HG03175 (cell line): ENCODE measurements around the gene RAB3IL1.

Source experiments
- ATAC-seq: cut with Tn5 transposase; IDR thresholded peaks from one replicate; pipeline ENCODE4 v1.9.1; 2021; ENCODE audit warnings: mild to moderate bottlenecking, moderate library complexity; ENCODE audit not compliant: unreplicated experiment

Gene RAB3IL1

DNA sequence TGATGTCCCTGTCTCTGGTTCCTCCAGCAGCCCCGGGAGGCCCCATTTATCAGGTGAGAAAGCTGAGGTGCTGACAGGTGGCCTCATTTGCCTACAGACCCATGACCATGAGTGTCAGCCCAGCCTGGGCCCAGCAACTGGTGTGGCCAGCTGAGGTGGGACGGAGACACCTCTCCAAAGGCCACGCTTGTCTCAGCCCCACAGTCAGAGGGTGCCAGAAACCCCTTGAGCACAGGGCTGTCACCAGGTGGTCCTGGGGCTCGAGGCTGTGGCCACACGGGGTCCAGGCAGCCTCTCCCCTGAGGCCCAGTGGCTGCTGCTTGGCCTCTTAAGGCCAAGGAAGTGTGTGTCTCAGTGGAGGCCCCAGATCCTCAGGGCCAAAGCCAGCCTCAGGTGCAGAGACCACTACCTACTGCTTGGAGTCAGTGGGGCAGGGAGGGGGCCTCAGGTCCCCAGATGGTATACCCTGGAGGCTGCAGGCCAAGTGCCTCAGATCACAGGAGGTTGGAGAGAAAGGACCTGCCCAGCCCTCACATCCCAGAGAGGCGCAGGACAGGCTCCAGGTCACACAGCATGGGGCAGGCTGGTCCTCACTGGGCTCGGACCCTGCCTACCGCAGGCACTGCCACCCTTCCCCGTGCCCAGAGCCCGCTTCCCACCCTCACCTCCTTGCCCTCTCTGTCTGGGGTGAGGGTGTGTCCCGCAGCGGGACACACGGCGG, 11.4 kb downstream of the RAB3IL1 start:
- ATAC-seq = no peak

DNA sequence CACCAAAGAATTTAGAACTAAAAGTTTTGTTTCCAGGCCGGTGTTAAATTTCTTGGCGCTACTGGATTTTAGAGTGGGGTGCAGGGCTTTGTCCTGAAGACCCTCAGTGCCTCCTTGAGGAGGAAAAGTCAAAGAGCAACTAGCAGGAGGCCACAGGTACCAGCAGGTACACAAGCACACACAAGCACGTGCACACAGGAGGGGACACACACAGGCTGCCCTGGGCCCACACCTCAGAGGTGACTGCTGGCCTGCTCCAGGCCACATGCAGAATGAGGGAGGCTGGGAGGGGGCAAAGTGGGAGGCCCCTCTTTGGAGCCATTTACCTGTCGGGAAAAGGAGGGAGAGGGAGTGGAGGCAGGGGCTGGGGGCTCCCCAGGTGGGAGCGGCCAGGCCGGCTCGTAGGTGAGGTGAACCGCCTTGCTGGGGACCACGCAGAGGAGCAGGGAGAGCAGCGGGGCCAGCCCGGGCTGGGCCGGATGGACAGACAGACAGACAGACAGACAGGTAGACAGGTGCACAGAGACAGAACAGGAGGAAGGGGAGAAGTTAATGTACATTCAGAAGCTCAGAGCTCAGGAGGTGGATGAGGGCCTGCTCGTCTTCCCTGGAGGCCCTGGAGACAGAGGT, 12.2 kb downstream of the RAB3IL1 start:
- ATAC-seq = no peak

DNA sequence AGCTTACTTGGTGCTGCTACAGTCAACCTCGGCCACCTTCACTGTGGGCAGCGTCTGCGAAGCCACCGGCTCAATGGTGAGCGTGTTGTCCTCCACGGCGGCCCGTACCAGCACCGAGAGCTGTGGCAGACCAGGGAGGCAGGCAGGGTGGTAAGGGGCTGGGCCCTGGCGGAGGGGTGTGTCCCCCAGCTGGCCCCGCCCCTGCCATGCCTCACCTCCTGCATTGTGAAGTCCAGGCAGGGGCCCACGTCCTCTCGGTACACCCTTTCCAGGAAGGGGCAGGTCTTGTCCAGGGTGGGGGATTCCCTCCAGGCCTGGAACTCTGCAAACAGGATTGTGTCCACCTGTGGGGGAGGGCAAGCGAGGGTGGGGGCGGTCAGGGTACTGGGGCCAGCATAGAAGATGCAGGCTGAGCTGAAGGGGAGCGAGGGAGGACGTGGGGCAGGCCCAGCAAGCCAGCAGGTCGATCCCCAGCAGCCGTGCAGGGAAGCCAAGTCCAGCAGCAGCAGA, 12.8 kb downstream of the RAB3IL1 start:
- ATAC-seq = no peak

DNA sequence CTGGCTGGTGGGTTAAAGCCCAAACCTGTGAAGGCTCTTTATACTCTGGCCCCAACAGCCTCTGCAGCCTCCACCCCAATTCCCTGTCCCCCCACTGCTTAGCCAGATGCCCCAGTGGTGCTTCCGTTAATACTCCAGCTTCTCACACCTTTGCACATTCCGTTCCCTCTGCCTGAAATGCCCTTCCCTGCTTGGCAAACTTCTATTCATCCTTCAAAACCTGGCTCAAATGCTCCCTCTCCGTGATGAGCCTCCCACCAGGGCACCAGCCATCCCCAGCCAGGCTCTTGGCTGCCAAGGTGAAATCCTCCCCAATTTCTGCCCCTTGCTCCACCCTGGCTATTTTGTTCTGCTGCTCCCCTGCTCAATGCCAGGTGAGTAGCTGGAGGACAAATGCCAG, 13.5 kb downstream of the RAB3IL1 start:
- ATAC-seq = no peak

DNA sequence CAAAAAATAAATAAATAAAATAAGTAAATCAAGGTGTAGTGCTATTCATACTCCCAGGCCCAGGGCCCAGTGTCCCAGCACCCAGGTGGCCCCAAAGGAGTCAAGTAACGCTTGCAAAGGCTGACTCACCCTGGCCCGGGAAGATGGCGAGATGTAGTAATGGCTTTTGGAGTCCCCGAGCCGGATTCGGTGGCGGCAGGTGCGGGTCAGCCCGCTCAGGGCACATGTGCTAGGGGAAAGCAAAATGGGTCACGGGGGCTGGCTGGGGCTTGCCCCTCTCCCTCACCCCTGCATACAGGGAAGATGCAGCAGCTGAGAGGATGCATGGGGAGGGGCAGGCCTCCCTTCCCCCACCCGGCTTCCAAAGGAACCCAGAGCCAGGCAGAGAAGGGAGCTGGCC, 15.1 kb downstream of the RAB3IL1 start:
- ATAC-seq = no peak

DNA sequence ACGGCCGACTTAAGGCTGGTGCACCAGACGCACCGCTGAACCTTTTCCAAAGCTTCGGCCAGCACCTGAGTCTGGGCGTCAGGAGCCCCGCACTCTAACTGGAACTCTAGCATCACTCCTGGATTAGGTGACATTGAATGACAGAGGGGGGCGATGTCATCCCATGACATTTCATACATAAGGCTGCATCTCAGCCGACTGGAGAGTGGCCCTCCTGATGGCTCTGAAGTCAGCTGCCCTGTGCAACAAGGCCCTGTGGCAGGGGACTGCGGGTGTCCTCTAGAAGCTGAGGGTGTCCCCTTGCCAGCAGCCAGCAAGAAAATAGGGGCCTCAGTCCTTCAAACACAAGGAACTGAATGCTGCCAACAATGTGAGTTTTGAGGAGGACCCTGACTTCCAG, 16.0 kb downstream of the RAB3IL1 start:
- no peak for ATAC-seq

DNA sequence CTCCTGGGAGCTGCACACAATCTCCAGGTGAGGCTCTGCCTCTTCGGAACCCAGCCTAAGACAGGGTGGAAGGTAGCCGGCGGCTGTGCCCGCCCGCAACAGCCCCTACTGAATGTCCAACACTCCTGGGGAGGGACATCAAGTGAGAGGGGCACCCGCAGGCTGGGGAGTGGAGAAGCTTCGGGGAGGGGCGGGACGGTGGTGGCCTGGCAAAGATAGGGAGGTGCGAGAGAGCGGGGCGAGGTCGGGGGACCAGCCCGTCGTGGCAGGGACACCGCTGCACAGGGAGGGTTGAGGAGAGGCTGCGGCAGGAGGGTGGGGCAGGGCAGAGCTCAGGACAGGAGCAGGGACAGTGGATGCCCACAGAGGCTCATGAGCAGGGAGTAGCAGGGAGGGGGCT, 17.1 kb downstream of the RAB3IL1 start:
- no peak for ATAC-seq

DNA sequence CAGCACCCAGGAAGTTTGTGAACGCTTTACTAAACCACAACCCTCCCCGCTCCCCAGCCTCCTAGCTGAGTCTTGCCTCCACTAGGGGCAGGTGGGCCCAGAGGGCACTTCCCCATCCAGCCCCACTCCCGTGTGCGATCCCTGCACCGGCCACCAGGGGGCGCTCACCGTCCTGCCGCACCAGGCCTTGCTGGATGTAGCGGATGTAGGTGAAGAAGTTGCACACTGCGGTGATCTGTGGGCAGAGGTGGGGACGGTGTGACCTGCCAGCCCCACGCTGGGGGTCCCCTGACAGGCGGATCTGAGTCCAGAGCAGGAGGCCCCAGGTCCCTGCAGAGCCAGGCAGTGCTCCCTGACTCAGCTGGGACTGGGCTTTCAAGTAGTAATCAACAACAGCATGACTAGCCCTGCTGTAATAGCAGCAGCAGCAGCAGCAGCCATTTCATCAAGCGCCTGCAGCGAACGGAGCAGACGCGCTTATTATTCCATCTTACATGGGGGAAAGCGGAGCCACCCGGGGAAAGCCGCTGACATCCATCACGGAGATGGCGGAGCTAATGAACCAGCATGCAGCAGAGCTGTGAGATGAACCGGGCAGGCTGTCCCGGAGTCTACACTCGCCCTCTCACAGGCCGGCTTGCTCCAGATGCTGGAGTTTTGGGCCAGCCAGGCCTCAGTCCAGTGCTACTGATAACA, 18.1 kb downstream of the RAB3IL1 start:
- peak; percentile 75 for ATAC-seq

DNA sequence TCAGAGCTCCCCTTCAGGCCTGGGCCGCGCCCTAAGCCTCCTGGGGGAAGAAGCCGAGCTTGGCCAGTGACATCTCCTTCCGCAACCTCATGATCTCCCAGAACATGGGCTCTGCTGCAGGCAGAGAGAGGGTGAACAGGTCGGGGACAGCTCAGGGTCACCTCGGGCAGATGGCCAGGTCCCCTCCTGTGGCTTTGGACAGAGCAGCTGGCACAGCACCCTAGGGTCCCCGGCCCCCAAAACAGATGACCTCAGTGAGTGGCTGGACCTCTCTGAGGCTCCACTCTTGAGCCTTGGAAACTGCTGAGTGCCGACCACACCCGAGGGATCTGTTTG, 19.2 kb downstream of the RAB3IL1 start:
- no peak for ATAC-seq

DNA sequence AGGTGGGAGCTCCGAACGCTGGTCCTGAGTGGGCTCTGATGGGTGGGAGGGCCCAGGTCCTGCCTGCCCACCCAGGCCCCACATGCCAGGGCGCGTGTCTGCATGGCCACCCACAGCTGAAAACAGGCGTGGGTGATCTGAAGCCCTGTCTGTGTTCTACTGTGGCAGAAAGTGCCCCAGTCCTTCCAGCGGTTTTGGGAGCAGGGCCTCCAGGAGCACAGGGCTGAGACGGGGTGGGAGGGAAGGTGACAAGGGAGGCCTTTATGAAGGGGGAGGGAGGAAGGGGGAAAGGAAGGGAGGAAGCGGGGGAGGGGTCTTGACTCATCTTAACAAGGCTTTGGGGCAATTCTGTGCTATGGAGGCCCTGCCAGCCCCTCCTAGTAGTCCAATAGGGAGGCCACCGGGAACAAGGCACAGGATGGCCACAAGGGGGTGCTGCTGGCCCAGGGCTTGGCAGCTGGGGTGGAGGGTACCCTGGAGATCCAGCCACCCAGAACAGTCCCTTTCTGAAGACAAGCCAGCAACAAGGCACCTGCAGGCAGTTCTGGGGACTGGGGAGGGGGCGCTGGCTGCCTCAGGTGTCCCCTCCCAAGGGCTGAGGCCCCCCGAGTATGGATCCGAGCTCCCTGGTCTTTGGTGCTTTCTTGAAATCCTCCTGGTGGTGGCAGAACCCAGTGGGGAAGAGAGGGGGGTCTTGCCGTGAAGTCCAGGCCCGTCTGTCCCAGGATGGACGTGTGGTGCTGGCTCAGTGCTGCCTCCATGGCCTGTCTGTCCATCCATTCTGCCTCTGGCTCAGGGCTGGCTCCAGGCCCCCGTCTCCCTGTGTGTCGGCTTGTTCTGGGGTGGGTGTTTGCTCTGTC, 19.7 kb downstream of the RAB3IL1 start:
- no peak for ATAC-seq

DNA sequence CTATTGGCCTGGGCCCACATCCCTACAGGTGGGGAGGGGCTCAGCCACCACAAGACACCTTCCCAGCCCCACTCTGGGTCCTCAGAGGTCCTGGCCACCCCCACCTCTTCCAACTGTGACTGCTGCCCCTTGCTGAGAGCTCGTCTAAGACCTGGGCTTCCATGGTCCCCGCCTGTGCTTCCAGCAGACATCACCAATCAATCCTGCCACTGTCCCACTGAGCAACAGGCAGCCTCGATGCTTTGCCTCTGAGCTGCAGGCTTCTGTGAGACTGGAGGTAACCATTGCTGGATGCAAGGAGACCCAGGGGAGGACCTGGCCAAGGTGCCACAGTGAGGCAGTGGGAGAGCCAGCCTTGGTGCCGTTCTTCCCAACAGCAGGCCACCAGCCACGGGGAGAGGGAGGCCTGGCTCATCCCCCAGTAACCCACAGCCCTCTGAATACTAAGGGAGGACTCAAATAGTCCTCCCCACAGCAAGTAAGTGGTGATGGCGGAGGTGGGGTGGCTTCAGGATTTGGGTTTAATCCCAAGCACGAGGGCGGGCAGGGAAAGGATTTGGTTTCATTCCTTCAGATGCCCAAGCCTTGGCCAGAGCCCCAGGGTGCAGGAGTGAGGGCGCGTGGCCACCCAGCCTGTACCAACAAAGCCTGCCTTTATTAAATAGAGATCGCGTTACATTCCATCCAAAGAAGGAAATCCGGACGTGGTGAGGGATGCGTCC, 20.5 kb downstream of the RAB3IL1 start:
- ATAC-seq = no peak

DNA sequence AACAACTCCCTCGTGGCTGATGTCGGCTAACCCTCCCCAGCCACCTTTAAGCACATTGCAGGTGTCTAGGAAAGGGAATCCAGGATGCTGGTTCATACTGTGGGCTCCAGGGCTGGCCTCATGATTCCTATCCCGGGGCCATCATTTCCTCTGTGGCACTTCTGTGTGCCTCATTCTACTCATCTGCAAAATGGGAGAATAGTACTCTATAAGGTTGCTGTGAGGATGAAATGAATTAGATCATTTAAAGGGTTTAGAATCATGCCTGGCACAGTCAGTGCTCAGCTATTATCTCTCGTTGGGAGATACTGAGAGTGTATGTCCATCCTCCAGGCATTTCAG, 21.7 kb downstream of the RAB3IL1 start:
- ATAC-seq = no peak

DNA sequence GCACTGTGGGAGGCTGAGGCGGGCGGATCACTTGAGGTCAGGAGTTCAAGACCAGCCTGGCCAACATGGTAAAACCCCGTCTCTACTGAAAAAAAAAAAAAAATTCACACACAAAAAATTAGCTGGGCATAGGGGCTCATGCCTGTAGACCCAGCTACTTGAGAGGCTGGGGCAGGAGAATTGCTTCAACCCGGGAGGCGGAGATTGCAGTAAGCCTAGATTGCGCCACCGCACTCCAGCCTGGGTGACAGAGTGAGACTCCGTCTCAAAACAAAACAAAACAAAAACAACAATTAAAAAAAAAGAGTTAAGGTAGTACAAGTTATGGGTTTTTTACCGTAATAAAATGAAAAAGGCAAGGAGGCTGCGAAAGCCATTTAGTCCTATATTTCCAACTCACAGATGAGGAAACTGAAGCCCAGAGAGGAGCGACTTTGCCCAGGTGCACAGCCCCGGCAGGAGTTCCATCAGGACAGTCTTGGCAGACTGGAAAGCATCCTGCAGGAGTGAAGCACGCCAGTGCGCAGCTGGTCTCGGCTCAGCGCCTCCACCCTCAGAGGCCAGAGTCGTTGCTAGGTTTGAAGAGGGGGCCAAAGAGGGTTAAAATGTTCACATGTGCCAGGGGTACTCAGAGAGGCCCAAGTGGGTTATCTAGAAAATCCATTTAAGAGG, 22.2 kb downstream of the RAB3IL1 start:
- ATAC-seq = no peak

DNA sequence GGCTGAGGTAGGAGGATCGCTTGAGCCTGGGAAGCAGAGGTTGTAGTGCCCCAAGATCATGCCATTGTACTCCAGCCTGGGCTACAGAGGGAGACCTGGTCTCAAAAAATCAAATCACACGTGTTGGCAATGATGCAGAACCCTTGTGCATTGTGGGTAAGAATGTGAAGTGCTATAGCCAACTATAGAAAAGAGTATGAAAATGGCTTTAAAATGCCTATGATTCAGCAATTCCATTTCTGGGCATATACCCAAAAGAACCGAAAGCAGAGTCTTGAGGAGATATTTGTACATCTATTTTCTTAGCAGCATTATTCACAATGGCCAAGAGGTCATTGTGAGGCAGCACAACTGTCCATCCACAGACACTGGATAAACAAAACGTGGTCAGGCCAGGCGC, 23.4 kb downstream of the RAB3IL1 start:
- no peak for ATAC-seq

DNA sequence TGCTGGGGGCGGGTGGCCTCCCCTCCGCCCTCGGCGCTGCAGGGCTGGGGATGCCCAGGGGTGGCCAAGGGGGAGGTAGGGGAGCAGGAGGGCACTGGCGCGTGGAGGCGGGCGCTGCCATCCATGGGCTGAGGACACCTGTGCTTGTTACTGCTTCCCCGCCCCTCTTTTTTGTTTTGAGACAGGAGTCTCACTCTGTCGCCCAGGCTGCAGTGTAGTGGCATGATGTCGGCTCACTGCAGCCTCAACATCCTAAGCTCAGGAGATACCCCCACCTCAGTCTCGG, 25.3 kb downstream of the RAB3IL1 start:
- ATAC-seq = peak; percentile 38

DNA sequence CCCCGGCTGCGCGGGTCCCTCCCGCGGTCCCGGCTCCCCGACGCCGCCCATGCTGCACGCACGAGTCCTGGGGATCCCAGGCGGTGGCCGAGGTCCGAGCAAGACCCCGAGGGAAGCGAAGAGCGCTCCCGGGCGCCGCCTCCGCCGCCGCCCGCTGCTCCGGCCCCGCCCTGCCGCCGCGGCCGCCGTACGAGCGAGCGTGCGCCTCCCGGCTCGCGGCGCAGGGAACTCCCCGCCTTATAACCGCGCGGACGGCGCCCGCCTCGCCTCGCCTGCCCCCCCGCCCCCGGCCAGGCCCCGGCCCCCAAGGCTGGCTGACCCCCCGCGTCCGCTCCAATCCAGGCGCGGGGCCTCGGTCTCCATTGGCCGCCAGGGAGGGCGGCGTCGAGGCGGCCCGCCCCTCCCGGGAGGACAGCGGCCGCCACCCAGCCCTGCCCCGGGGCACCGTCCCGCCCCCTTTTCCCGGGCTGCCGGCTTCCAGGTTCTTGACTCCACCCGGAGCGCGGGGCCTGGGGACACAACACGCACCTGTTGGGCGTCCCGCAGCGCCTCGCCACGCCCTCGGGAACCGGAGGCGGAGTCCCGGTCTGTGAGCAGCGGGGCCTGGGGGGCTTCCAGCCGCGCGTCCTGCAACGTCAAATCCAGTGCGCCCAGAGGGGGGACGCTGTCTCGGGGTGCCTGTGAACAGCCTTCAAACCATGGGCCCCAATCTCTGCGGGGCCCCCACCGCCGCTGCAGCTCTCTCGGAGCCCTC, 25.9 kb downstream of the RAB3IL1 start, which contains the start of gene FADS3:
TSS of gene FADS3 (minus strand) at position 215 of the 754 bp plus-strand sequence. CDS start at position 51, 164 bp downstream.
- peak; percentile 50 for ATAC-seq

DNA sequence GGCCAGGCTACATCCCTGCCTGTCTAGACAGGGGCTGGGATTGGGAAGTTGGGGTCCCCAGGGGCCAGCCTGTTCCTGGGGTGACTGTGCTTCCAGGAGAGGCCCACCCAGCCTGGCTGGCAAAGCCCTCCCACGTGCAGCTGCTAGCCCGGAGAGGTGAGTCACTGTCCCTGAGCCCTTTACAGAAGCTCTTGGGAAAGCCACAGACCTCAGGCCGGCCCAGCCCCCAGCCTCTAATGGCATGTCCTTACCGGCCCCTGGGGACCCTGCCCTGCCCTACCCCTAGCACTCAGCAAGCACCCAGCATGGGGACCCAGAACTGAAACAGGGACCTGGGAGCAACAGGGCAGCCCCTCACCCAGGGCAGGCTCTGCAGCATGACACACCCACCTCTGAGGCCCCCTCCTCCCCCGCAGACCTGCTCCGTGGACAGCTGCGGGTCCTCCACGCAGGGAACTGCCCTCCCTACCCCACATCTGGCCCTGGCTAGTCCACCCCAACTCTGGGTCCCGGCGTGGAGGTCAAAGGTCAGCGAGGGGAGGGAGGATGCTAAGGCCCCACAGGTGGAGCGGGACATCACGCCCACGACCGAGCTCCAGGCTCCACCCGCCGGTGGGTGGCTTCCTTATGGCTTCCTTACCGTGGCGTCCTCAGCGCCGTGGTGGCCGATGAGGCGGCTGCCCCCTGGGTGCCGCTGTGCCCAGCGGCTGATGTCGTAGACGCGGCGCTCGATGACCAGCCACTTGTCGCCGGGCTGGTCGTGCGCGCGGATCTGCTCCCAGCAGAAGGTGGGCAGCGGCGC, 26.6 kb downstream of the RAB3IL1 start:
- ATAC-seq = peak; percentile 13

DNA sequence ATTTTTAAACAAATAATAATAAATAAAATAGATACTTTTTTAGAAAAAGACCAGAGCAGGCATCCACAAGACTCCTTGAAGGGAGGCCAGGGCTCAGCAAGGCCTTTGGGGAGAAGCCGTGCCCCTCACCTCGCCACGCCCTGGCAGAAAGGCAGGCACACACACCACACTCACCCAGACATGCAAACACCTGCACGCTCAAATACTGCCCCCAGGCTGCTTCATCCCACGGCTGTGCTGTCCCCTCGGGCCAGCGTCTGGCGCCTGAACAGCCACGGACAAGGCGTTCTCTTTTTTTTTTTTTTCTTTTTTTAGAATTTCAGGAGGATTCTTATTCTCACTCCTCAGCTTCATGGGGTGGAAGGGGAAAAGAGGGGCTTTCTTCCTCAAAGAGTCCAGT, 27.5 kb downstream of the RAB3IL1 start:
- ATAC-seq = no peak

DNA sequence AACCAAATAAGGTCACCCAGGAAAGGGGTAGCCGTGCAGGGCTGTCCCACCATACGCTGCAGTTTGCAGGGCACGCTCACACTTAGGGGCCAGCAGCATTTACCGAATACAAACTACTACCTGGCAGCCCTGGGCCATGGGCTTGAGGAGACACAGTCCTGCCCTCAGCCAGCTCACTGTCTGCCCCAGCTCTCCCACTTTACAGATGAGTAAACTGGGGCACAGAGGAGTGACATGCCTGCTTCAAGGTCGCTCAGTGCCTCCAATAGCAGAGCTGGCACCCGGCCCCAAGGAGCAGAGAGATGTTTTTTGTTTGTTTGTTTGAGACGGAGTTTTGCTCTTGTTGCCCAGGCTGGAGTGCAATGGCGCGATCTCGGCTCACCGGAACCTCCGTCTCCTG, 28.8 kb downstream of the RAB3IL1 start:
- ATAC-seq = no peak
